Measurements from ENCODE around the gene ECT2L.

Gene ECT2L

GRCh38 chr6:138806889-138807288 lies 11.0 kb downstream of the ECT2L start:
- Histone ChIP-seq H3K4me1 (ENCODE audit: control insufficient read depth, insufficient read depth, low read length) (no peaks in the 10 kb centered on the region), H3K27ac (ENCODE audit: low read depth, low read length) (no peak overlapping the region), H3K36me3 (ENCODE audit: control insufficient read depth, insufficient read depth, low read length) (no peaks in the 10 kb centered on the region), H3K9me3 (ENCODE audit: control insufficient read depth, insufficient read depth, low read length) (no peaks in the 10 kb centered on the region), H3K27me3 (ENCODE audit: control insufficient read depth, insufficient read depth, low read length) (no peaks in the 10 kb centered on the region), H3K9ac (ENCODE audit: low read depth, low read length) (no peak overlapping the region), H3K4me3 (ENCODE audit: low read depth, low read length) (no peak overlapping the region)

GRCh38 chr6:138809677-138810076 lies 13.8 kb downstream of the ECT2L start:
- no peaks in the 10 kb centered on the region for H3K36me3 ChIP-seq (ENCODE audit: control insufficient read depth, insufficient read depth, low read length)
- H3K4me1 ChIP-seq (ENCODE audit: control insufficient read depth, insufficient read depth, low read length): no peaks in the 10 kb centered on the region
- no peak overlapping the region for H3K4me3 ChIP-seq (ENCODE audit: low read depth, low read length)
- no peak overlapping the region for H3K9ac ChIP-seq (ENCODE audit: low read depth, low read length)
- H3K27me3 ChIP-seq (ENCODE audit: control insufficient read depth, insufficient read depth, low read length): no peaks in the 10 kb centered on the region
- no peaks in the 10 kb centered on the region for H3K9me3 ChIP-seq (ENCODE audit: control insufficient read depth, insufficient read depth, low read length)
- H3K27ac ChIP-seq (ENCODE audit: low read depth, low read length): no peak overlapping the region

DNA sequence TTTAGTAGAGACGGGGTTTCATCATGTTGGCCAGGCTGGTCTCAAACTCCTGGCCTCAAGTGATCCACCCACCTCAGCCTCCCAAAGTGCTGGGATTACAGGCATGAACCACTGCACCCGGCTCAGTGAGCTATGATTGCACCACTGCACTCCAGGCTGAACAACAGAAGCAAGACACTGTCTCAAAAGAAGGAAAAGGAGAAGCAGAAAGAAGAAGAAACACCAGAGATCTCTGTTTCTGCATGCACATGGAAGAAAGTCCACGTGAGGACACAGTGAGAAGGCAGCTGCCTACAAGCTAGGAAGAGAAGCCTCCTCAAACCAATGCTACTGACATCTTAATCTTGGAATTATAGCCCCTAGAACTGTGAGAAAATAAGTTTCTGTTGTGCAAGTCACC lies 16.0 kb downstream of the ECT2L start:
- H3K27ac ChIP-seq (ENCODE audit: low read depth, low read length): no peak overlapping the region

DNA sequence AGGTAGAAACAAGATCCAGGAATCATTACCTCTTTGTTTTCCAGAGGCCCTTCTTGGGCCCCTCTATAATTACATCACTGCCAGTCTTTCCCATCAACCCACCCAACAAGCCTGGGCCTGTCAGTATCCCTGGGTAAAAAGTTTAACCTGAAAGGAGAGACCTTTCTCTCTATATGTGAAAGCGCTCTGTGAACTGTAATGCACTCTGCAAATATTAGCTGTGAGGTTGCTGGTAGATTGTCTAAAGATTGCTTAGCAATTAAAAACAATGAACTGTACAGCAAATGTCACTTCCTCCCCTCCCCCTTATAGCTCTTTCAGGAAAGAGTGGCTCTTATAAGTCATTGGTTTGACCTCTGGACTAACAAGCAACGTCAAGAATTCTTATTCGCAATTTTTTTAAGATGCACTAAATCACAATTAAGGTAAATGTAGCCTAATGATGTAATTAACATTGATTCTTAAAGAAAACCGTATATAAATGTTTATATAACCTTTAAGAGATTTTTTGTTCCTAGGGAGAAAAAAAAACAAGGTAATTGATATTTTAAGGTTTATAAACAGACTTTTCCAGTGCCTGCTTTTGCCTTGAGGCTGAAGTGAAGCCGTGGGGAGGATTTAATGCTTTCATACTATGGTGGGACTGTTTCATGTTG lies 18.4 kb downstream of the ECT2L start:
- Histone ChIP-seq H3K4me1 (ENCODE audit: control insufficient read depth, insufficient read depth, low read length) (peaks cover 15% of the 10 kb centered on the region), H3K27me3 (ENCODE audit: control insufficient read depth, insufficient read depth, low read length) (no peaks in the 10 kb centered on the region), H3K36me3 (ENCODE audit: control insufficient read depth, insufficient read depth, low read length) (no peaks in the 10 kb centered on the region), H3K9me3 (ENCODE audit: control insufficient read depth, insufficient read depth, low read length) (no peaks in the 10 kb centered on the region), H3K9ac (ENCODE audit: low read depth, low read length) (no peak overlapping the region), H3K27ac (ENCODE audit: low read depth, low read length) (no peak overlapping the region), H3K4me3 (ENCODE audit: low read depth, low read length) (no peak overlapping the region)

More for the DNA sequence above, 16.0 kb downstream of the ECT2L start:
- no peaks in the 10 kb centered on the region for H3K4me1 ChIP-seq (ENCODE audit: control insufficient read depth, insufficient read depth, low read length)
- H3K4me3 ChIP-seq (ENCODE audit: low read depth, low read length): no peak overlapping the region
- H3K27me3 ChIP-seq (ENCODE audit: control insufficient read depth, insufficient read depth, low read length): no peaks in the 10 kb centered on the region
- no peak overlapping the region for H3K9ac ChIP-seq (ENCODE audit: low read depth, low read length)
- no peaks in the 10 kb centered on the region for H3K36me3 ChIP-seq (ENCODE audit: control insufficient read depth, insufficient read depth, low read length)
- no peaks in the 10 kb centered on the region for H3K9me3 ChIP-seq (ENCODE audit: control insufficient read depth, insufficient read depth, low read length)

GRCh38 chr6:138815221-138815620 lies 19.3 kb downstream of the ECT2L start:
- Histone ChIP-seq H3K27ac (ENCODE audit: low read depth, low read length) (no peak overlapping the region), H3K4me3 (ENCODE audit: low read depth, low read length) (no peak overlapping the region), H3K9me3 (ENCODE audit: control insufficient read depth, insufficient read depth, low read length) (no peaks in the 10 kb centered on the region), H3K36me3 (ENCODE audit: control insufficient read depth, insufficient read depth, low read length) (no peaks in the 10 kb centered on the region), H3K27me3 (ENCODE audit: control insufficient read depth, insufficient read depth, low read length) (no peaks in the 10 kb centered on the region), H3K4me1 (ENCODE audit: control insufficient read depth, insufficient read depth, low read length) (peaks cover 15% of the 10 kb centered on the region), H3K9ac (ENCODE audit: low read depth, low read length) (no peak overlapping the region)

DNA sequence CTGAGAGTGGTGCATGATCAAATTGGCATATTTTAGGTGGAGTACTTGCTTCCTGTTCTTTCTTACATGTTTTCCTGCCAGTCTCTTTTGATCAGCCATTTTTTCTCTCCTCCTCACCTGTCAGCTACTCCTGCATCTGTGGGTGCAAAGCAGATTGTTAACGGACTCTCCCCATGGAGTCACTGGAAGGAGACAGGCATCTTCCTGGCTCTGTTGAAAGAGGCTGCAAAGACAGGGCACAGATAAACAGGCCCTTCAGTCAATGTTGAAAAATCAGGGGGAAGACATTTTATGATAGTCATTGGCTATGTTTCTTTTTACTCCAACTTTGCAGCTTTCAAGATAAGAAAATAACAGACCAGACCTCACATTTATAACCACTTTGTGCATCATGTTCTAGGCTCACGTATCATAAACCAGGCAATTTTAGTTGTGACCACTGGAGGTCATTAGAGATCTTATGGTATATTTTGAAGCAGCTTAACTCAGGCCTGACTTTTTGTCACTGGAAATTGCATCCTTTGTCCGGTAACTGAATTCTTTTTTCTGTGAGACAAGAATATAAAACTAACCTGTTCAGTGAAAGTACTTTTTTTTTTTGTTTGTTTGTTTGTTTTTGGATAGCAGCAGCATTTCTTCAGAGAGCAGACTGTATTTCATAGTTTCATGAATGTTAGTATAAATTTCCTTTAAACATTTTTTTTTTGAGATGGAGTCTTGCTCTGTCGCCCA lies 20.1 kb downstream of the ECT2L start:
- Histone ChIP-seq H3K9me3 (ENCODE audit: control insufficient read depth, insufficient read depth, low read length) (no peaks in the 10 kb centered on the region), H3K27me3 (ENCODE audit: control insufficient read depth, insufficient read depth, low read length) (no peaks in the 10 kb centered on the region), H3K9ac (ENCODE audit: low read depth, low read length) (no peak overlapping the region), H3K4me3 (ENCODE audit: low read depth, low read length) (no peak overlapping the region), H3K27ac (ENCODE audit: low read depth, low read length) (no peak overlapping the region), H3K4me1 (ENCODE audit: control insufficient read depth, insufficient read depth, low read length) (peaks cover 15% of the 10 kb centered on the region), H3K36me3 (ENCODE audit: control insufficient read depth, insufficient read depth, low read length) (no peaks in the 10 kb centered on the region)

GRCh38 chr6:138817799-138818198 lies 21.9 kb downstream of the ECT2L start:
- Histone ChIP-seq H3K4me3 (ENCODE audit: low read depth, low read length) (peak overlapping the region; percentile 40; the same call in 1 of the 2 replicates), H3K27ac (ENCODE audit: low read depth, low read length) (peak overlapping the region; percentile 31), H3K4me1 (ENCODE audit: control insufficient read depth, insufficient read depth, low read length) (peaks cover 15% of the 10 kb centered on the region), H3K27me3 (ENCODE audit: control insufficient read depth, insufficient read depth, low read length) (no peaks in the 10 kb centered on the region), H3K36me3 (ENCODE audit: control insufficient read depth, insufficient read depth, low read length) (no peaks in the 10 kb centered on the region), H3K9me3 (ENCODE audit: control insufficient read depth, insufficient read depth, low read length) (no peaks in the 10 kb centered on the region), H3K9ac (ENCODE audit: low read depth, low read length) (0 out of 2 replicates have a peak overlapping the region, but pooled peaks have one; percentile 38)

- Histone ChIP-seq H3K36me3 (ENCODE audit: control insufficient read depth, insufficient read depth, low read length) (no peaks in the 10 kb centered on the region), H3K9me3 (ENCODE audit: control insufficient read depth, insufficient read depth, low read length) (no peaks in the 10 kb centered on the region), H3K27me3 (ENCODE audit: control insufficient read depth, insufficient read depth, low read length) (no peaks in the 10 kb centered on the region), H3K4me1 (ENCODE audit: control insufficient read depth, insufficient read depth, low read length) (peaks cover 15% of the 10 kb centered on the region), H3K4me3 (ENCODE audit: low read depth, low read length) (no peak overlapping the region), H3K27ac (ENCODE audit: low read depth, low read length) (peak overlapping the region; percentile 31), H3K9ac (ENCODE audit: low read depth, low read length) (no peak overlapping the region)
Measured at GRCh38 chr6:138818496-138819194, 22.8 kb downstream of the ECT2L start.

DNA sequence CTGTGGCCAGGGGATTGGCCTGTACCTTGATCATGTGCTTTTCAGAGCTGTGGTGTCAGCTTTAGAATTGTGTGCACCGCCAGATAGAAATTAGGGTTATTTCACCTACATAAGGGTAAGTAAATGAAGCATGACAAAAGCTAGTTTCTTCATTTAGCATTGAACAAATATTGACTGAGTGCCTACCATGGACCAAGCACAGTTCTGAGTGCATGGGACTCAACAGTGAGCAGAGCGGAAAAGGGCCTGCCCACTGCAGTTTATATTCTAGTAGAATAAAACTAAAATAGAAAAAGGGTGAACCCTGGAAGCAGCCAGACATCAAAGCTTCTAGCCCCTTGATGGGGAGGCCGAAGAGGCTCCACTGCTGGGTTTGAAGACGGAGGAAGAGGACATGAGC lies 25.6 kb downstream of the ECT2L start:
- Histone ChIP-seq H3K27ac (ENCODE audit: low read depth, low read length) (no peak overlapping the region), H3K4me3 (ENCODE audit: low read depth, low read length) (no peak overlapping the region), H3K27me3 (ENCODE audit: control insufficient read depth, insufficient read depth, low read length) (no peaks in the 10 kb centered on the region), H3K9ac (ENCODE audit: low read depth, low read length) (no peak overlapping the region), H3K4me1 (ENCODE audit: control insufficient read depth, insufficient read depth, low read length) (peaks cover 15% of the 10 kb centered on the region), H3K36me3 (ENCODE audit: control insufficient read depth, insufficient read depth, low read length) (no peaks in the 10 kb centered on the region), H3K9me3 (ENCODE audit: control insufficient read depth, insufficient read depth, low read length) (no peaks in the 10 kb centered on the region)

GRCh38 chr6:138824482-138825144 lies 28.7 kb downstream of the ECT2L start:
- Histone ChIP-seq H3K27ac (ENCODE audit: low read depth, low read length) (no peak overlapping the region), H3K9ac (ENCODE audit: low read depth, low read length) (no peak overlapping the region), H3K4me1 (ENCODE audit: control insufficient read depth, insufficient read depth, low read length) (peaks cover 7% of the 10 kb centered on the region; the same call in 1 of the 2 replicates), H3K9me3 (ENCODE audit: control insufficient read depth, insufficient read depth, low read length) (no peaks in the 10 kb centered on the region), H3K36me3 (ENCODE audit: control insufficient read depth, insufficient read depth, low read length) (no peaks in the 10 kb centered on the region), H3K27me3 (ENCODE audit: control insufficient read depth, insufficient read depth, low read length) (no peaks in the 10 kb centered on the region), H3K4me3 (ENCODE audit: low read depth, low read length) (no peak overlapping the region)

All from HUES48 (cell line).